D721Med (cell line): ENCODE measurements around the gene PBLD.

Experiments
- DNase-seq: peaks from one replicate; pipeline ENCODE4 v3.0.0; 2011; ENCODE audit warnings: low spot score; ENCODE audit not compliant: insufficient read length
- FAIRE-seq: peaks from 2 replicates; lab custom pipeline; 2011; peaks lifted over from hg19 to GRCh38; lab: Jason Lieb, UNC
- CTCF ChIP-seq: IDR thresholded peaks from 2 replicates; pipeline ENCODE4 v1.5.1; 2012; ENCODE audit warnings: mild to moderate bottlenecking, control low read depth; ENCODE audit not compliant: insufficient read depth; ENCODE audit errors: missing control alignments

The PBLD gene

GRCh38 chr10:68276224-68276623 is 56.5 kb downstream of the PBLD start:
- no peak for TF ChIP-seq CTCF
- DNase-seq (no peak), FAIRE-seq (no peak)

GRCh38 chr10:68275600-68276126 is 57.1 kb downstream of the PBLD start:
- no peak for DNase-seq
- no peak for TF ChIP-seq CTCF
- FAIRE-seq, result no peak

- TF ChIP-seq CTCF, result no peak
- FAIRE-seq, result no peak
- no peak for DNase-seq
These were observed 59.9 kb downstream of the PBLD start for GRCh38 chr10:68272833-68273232.

- TF ChIP-seq CTCF, result no peak
- peak; percentile 41 for DNase-seq
- peak; percentile 69 for FAIRE-seq
These were observed 61.4 kb downstream of the PBLD start for GRCh38 chr10:68271196-68271882.

- DNase-seq (no peak), FAIRE-seq (peak; percentile 6)
- TF ChIP-seq CTCF, result no peak
These were observed 63.0 kb downstream of the PBLD start for GRCh38 chr10:68269562-68270290.

GRCh38 chr10:68261132-68261856 is 71.4 kb downstream of the PBLD start:
- TF ChIP-seq CTCF, result no peak
- no peak for DNase-seq
- FAIRE-seq, result no peak
